Adrenal gland (tissue), 5 donors: ENCODE measurements around the gene ANKRD17.

Experiments
- CTCF ChIP-seq, 6 experiments: fragments of 450-650 bp in 4 of 6; fragments of 200-600 bp in 2 of 6; sonication (generic) in 1 of 6; IDR thresholded peaks; 1 replicate in 5 of 6; 2 replicates in 1 of 6; pipeline versions ENCODE4 v1.5.1 to v1.8.0; 2016 to 2021; ENCODE audit warnings: antibody characterized with exemption in 6 of 6, mild to moderate bottlenecking in 2 of 6, moderate library complexity in 1 of 6
- POLR2A ChIP-seq, 2 donors: fragments of 450-650 bp; IDR thresholded peaks; one replicate each; pipeline ENCODE4 v1.6.1; 2017; ENCODE audit warnings: antibody characterized with exemption in 2 of 2, mild to moderate bottlenecking in 2 of 2, moderate library complexity in 1 of 2
- donor health status: DM: no; HTN: no; CAD: no.

- no peak for TF ChIP-seq CTCF (IDR thresholded peaks at IDR 0.05)
- TF ChIP-seq POLR2A (IDR thresholded peaks at IDR 0.05), result no peak
Measured at GRCh38 chr4:73244945-73245601, 13.5 kb downstream of the ANKRD17 start.
